Mesenchymal stem cell (in vitro differentiated cells and primary cell): ENCODE results near the gene MXRA7.
"Not testable (repeated sequence)": the region's sequence is repeated elsewhere in the genome, so short reads cannot be mapped to it uniquely, and the experiment has no call there.

Experiments used
- DNase-seq: peaks from one replicate; pipeline ENCODE4 v3.0.0-alpha.2; 2013
- H2AFZ ChIP-seq: one replicate; pipeline ENCODE4 v1.6.1; 2013; ENCODE audit warnings: low read depth, mild to moderate bottlenecking, control low read depth, inconsistent platforms, low read length, moderate library complexity
- H2AK5ac ChIP-seq: 2 replicates; pipeline ENCODE4 v1.6.1; 2013; ENCODE audit warnings: low read length, moderate library complexity, mild to moderate bottlenecking, inconsistent platforms; ENCODE audit not compliant: severe bottlenecking
- H2BK120ac ChIP-seq: one replicate; pipeline ENCODE4 v1.6.1; 2013; ENCODE audit warnings: low read depth, mild to moderate bottlenecking, inconsistent platforms, low read length, moderate library complexity
- H2BK12ac ChIP-seq, 2 experiments: one replicate each; pipeline ENCODE4 v1.6.1; 2013; ENCODE audit warnings: inconsistent platforms in 2 of 2, low read length in 2 of 2, mild to moderate bottlenecking in 2 of 2, moderate library complexity in 2 of 2, control low read depth in 1 of 2
- H2BK15ac ChIP-seq: one replicate; pipeline ENCODE4 v1.6.1; 2013; ENCODE audit warnings: mild to moderate bottlenecking, low read depth, inconsistent platforms; ENCODE audit not compliant: poor library complexity, severe bottlenecking
- H2BK5ac ChIP-seq: 2 replicates; pipeline ENCODE4 v1.6.1; 2013; ENCODE audit warnings: low read depth, mild to moderate bottlenecking, low read length, control low read depth, inconsistent platforms; ENCODE audit not compliant: poor library complexity, severe bottlenecking
- H3K14ac ChIP-seq, 2 experiments: one replicate each; pipeline ENCODE4 v1.6.1; 2013; ENCODE audit warnings: inconsistent platforms in 2 of 2, low read length in 2 of 2, control low read depth in 1 of 2, mild to moderate bottlenecking in 1 of 2, moderate library complexity in 1 of 2
- H3K18ac ChIP-seq, 2 experiments: one replicate each; pipeline ENCODE4 v1.6.1; 2013; ENCODE audit warnings: inconsistent platforms in 2 of 2, low read length in 2 of 2, control low read depth in 1 of 2, low read depth in 1 of 2, mild to moderate bottlenecking in 1 of 2
- H3K23ac ChIP-seq, 2 experiments: one replicate each; pipeline ENCODE4 v1.6.1; 2013; ENCODE audit warnings: inconsistent platforms in 2 of 2, low read length in 2 of 2, mild to moderate bottlenecking in 2 of 2, moderate library complexity in 2 of 2, control low read depth in 1 of 2
- H3K27ac ChIP-seq: 2 replicates; pipeline ENCODE4 v1.5.1; 2013; ENCODE audit warnings: mild to moderate bottlenecking, moderate library complexity, low read length, control low read depth, inconsistent platforms; ENCODE audit not compliant: poor library complexity, severe bottlenecking
- H3K27me3 ChIP-seq, 2 experiments: 2 replicates each; pipeline versions ENCODE4 v1.6.1 to v1.7.0; 2013; ENCODE audit warnings: low read length in 2 of 2, mild to moderate bottlenecking in 2 of 2, moderate library complexity in 2 of 2, control low read depth in 1 of 2, inconsistent platforms in 1 of 2; ENCODE audit not compliant: control insufficient read depth in 1 of 2, insufficient read depth in 1 of 2
- H3K36me3 ChIP-seq, 2 experiments: 2 replicates each; pipeline versions ENCODE4 v1.6.1 to v1.7.0; 2013; ENCODE audit warnings: low read length in 2 of 2, control low read depth in 1 of 2, inconsistent platforms in 1 of 2, low read depth in 1 of 2, mild to moderate bottlenecking in 1 of 2; ENCODE audit not compliant: insufficient read depth in 2 of 2, control insufficient read depth in 1 of 2
- H3K4ac ChIP-seq, 2 experiments: one replicate each; pipeline ENCODE4 v1.6.1; 2013; ENCODE audit warnings: inconsistent platforms in 2 of 2, low read length in 2 of 2, mild to moderate bottlenecking in 2 of 2, moderate library complexity in 2 of 2, control low read depth in 1 of 2, low read depth in 1 of 2
- H3K4me1 ChIP-seq: 2 replicates; pipeline ENCODE4 v1.6.1; 2013; ENCODE audit warnings: low read depth, low read length, control low read depth; ENCODE audit not compliant: control insufficient read depth, insufficient read depth
- H3K4me2 ChIP-seq: 2 replicates; pipeline ENCODE4 v1.6.1; 2013; ENCODE audit warnings: low read length, mild to moderate bottlenecking, inconsistent platforms; ENCODE audit not compliant: poor library complexity, severe bottlenecking
- H3K4me3 ChIP-seq, 2 experiments: 2 replicates each; pipeline versions ENCODE4 v1.5.1 to v1.7.0; 2013; ENCODE audit warnings: low read length in 2 of 2, mild to moderate bottlenecking in 2 of 2, control low read depth in 1 of 2, low read depth in 1 of 2; ENCODE audit not compliant: insufficient read depth in 1 of 2
- H3K79me1 ChIP-seq: replicated peaks from 2 replicates; pipeline ENCODE4 v1.6.1; 2013; ENCODE audit warnings: mild to moderate bottlenecking, control low read depth, low read length, inconsistent platforms; ENCODE audit not compliant: poor library complexity, severe bottlenecking
- H3K9ac ChIP-seq: 2 replicates; pipeline ENCODE4 v1.7.0; 2013; ENCODE audit warnings: mild to moderate bottlenecking, low read length, moderate library complexity
- H3K9me3 ChIP-seq: 2 replicates; pipeline ENCODE4 v1.7.0; 2013; ENCODE audit warnings: mild to moderate bottlenecking, low read length; ENCODE audit not compliant: control insufficient read depth
- H4K8ac ChIP-seq: one replicate; pipeline ENCODE4 v1.6.1; 2013; ENCODE audit warnings: inconsistent platforms, mild to moderate bottlenecking, low read length, moderate library complexity
- H4K91ac ChIP-seq: one replicate; pipeline ENCODE4 v1.6.1; 2013; ENCODE audit warnings: mild to moderate bottlenecking, low read length, inconsistent platforms
- WGBS: methylation state at CpG from one replicate; pipeline ENCODE4 v1.1.7; 2013; ENCODE audit warnings: mixed read lengths; 5-methylcytosine and 5-hydroxymethylcytosine counted together

MXRA7 gene

DNA sequence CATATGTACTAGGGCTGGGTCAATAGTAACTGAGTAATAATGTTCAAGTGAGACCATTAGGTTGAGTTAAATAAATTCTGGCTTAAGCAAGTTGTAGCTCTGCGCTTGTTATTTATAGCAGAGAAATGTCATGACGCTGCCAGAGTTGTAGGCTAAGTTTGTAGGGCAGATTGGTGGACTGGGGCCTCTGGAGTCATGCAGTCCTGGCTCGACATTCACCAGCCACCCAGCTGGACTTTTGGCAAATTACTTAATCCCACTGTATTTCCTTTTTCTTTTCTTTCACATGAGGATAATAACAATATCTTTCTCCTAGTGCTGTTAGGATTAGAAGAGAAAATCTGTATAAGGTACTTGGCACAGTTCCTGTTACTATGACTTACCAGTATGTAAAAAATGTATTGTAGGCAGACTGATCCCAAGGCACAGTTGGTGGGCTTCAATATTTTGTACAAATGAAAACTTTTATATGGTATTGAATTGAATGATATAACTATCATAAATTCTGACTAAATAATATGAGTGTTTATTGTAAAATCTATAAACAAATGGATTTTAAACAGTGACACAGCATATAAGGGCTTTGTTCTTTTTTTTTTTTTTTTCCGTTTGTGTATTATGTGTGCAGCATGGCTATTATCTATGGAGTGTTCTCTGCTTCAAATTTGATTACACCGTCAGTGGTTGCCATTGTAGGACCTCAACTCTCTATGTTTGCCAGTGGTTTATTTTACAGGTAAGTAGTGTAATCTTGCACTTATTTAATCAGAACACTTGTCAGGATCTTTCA is 29.8 kb upstream of the MXRA7 start:
- Histone ChIP-seq H3K4me2 (no peak overlapping the region), H3K36me3 (peaks cover 16 to 45% of the 10 kb centered on the region in 2 experiments), H2BK15ac (no peak overlapping the region), H2BK12ac (no peak overlapping the region), H3K4me3 (peak overlapping the region in 1 of 2 experiments; percentile 35), H3K4ac (no peak overlapping the region), H4K8ac (no peak overlapping the region), H2BK5ac (no peak overlapping the region), H3K4me1 (peaks cover 2% of the 10 kb centered on the region), H3K27me3 (no peaks in the 10 kb centered on the region), H3K14ac (no peak overlapping the region), H3K27ac (no peak overlapping the region), H4K91ac (no peak overlapping the region), H2AK5ac (no peak overlapping the region), H3K23ac (no peak overlapping the region), H2AFZ (no peak overlapping the region), H3K9me3 (peaks cover 7% of the 10 kb centered on the region), H3K18ac (no peak overlapping the region), H2BK120ac (no peak overlapping the region), H3K79me1 (peaks cover 7% of the 10 kb centered on the region), H3K9ac (peak overlapping the region; percentile 48)
- peak; percentile 81 for DNase-seq
- 68% methylated on average over 4 of the region's 5 CpGs for WGBS

DNA sequence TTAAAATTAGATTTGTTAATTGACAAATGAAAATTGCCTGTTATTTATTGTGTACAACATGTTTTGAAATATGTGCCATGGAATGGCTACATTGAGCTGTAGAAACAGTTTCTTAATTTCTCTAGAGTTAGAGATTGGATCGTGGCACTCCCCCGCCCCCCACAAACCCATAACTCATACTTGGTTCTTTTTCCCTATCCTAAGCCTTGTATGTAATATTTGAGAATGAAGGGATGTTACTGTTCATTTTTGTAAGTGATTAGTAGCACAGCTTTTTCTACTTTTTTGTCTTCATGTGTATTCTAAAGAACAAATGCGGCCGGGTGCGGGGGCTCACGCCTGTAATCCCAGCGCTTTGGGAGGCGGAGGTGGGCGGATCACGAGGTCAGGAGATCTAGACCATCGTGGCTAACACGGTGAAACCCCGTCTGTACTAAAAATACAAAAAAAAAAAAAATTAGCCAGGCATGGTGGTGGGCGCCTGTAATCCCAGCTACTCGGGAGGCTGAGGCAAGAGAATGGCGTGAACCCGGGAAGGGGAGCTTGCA is 28.9 kb upstream of the MXRA7 start:
- WGBS: 99% methylated on average over 15 of the region's 17 CpGs
- not testable (repeated sequence) for H3K79me1 ChIP-seq

DNA sequence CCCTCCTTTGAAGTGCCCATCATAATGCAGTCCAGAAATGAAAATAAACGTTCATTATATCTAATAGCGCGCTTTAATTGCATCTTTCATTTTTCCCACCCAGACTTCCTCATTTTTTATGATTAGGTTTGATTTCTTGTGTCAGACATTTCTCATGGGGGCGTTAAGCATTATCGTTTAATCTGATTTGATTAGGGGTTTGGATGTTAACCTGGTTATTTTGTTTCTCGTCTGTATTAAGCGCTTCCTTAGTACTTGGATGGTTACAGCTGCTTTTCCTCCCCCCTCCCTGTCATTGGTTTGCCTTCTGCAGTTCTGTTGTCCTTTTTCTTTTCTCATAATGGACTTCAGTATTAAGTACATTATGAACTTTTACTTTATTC is 27.7 kb upstream of the MXRA7 start:
- no peak overlapping the region for H2AK5ac ChIP-seq

More for the DNA sequence above, 28.9 kb upstream of the MXRA7 start:
- H2BK120ac ChIP-seq, H3K14ac ChIP-seq, H3K9me3 ChIP-seq, H2BK15ac ChIP-seq, H4K91ac ChIP-seq, H2BK12ac ChIP-seq, H3K4me2 ChIP-seq, H3K4ac ChIP-seq, H2AFZ ChIP-seq, H3K23ac ChIP-seq, DNase-seq, H3K4me1 ChIP-seq, H3K27me3 ChIP-seq, H4K8ac ChIP-seq, H3K18ac ChIP-seq, H3K27ac ChIP-seq, H2BK5ac ChIP-seq, H2AK5ac ChIP-seq: not testable (repeated sequence)
- peak overlapping the region in 1 of 2 experiments; percentile 92 for H3K4me3 ChIP-seq
- peak overlapping the region; percentile 91 for H3K9ac ChIP-seq
- peaks cover 14 to 45% of the 10 kb centered on the region in 2 experiments for H3K36me3 ChIP-seq

More for the DNA sequence above, 27.7 kb upstream of the MXRA7 start:
- Histone ChIP-seq H3K9me3 (no peaks in the 10 kb centered on the region), H3K4me1 (peaks cover 2% of the 10 kb centered on the region), H3K79me1 (peaks cover 7% of the 10 kb centered on the region), H3K4me3 (peak overlapping the region in 1 of 2 experiments; percentile 92), H2BK12ac (no peak overlapping the region), H3K27ac (peak overlapping the region; percentile 96), H3K4ac (peak overlapping the region in 1 of 2 experiments; percentile 91), H3K4me2 (peak overlapping the region; percentile 95), H2BK120ac (no peak overlapping the region), H3K18ac (peak overlapping the region in 1 of 2 experiments; percentile 23), H2BK15ac (peak overlapping the region; percentile 26), H3K36me3 (peaks cover 12 to 46% of the 10 kb centered on the region in 2 experiments), H4K91ac (no peak overlapping the region), H2BK5ac (peak overlapping the region; percentile 61), H3K14ac (no peak overlapping the region), H3K9ac (peak overlapping the region; percentile 91), H3K27me3 (no peaks in the 10 kb centered on the region), H4K8ac (no peak overlapping the region), H3K23ac (no peak overlapping the region), H2AFZ (no peak overlapping the region)
- no peak for DNase-seq
- WGBS: 19% methylated on average over 4 of the region's 7 CpGs
